Kidney epithelial cell (primary cell): ENCODE results near the gene GUF1. TPM values are rescaled to one million over a fixed set of nuclear protein-coding genes. Genes with fewer than 3 reads are reported as not detected.

Source experiments
- DNase-seq: peaks from one replicate; pipeline ENCODE4 v3.0.0-alpha.2; 2010; ENCODE audit warnings: low read depth
- H3K27me3 ChIP-seq: 2 replicates; pipeline ENCODE4 v1.6.0; 2011; ENCODE audit warnings: low read length; ENCODE audit not compliant: control insufficient read depth, insufficient read depth
- H3K36me3 ChIP-seq: 2 replicates; pipeline ENCODE4 v1.5.1; 2011; ENCODE audit warnings: low read length; ENCODE audit not compliant: control insufficient read depth, insufficient read depth
- H3K4me3 ChIP-seq: 2 replicates; pipeline ENCODE4 v1.5.1; 2011; ENCODE audit warnings: low read depth, mild to moderate bottlenecking, control low read depth, low read length
- total RNA-seq: library from RNA; depleted of rRNA; stranded (reverse); fragments of >200 nt; gene quantifications from 2 replicates; pipeline ENCODE4 v1.2.3, GENCODE V29; 2015
- TF ChIP-seq, protein P1 (sequence below): IDR thresholded peaks from 2 replicates; pipeline ENCODE4 v1.5.1; 2011; ENCODE audit warnings: mild to moderate bottlenecking, moderate library complexity, low read length, control low read depth, inconsistent platforms; ENCODE audit not compliant: insufficient read depth, poor library complexity, severe bottlenecking

The GUF1 gene
- total RNA-seq, 1 donor from 2014 or later: 27.7 TPM

DNA sequence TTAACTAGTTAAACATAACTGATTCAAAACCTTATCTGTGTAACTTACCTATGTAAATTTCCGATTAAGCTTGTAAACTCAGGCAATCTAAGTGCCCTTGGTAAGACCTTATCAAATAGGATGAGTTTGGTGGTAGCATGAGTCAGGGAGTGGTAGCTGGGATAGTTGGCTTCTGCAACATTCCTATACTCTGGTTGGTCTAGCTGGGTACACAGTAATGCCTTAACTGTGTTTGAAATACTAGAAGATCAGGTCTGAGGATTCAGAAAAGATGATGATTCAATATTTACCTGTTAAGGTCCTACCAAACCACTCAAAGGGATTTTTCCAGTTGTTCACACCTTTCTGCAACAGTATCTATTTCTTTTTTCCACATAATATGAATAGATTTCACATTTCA is 32.1 kb upstream of the GUF1 start:
- no peaks in the 10 kb centered on the region for H3K27me3 ChIP-seq
- no peak for DNase-seq
- H3K36me3 ChIP-seq: no peaks in the 10 kb centered on the region
- H3K4me3 ChIP-seq: no peak overlapping the region
- TF ChIP-seq, protein P1, sequence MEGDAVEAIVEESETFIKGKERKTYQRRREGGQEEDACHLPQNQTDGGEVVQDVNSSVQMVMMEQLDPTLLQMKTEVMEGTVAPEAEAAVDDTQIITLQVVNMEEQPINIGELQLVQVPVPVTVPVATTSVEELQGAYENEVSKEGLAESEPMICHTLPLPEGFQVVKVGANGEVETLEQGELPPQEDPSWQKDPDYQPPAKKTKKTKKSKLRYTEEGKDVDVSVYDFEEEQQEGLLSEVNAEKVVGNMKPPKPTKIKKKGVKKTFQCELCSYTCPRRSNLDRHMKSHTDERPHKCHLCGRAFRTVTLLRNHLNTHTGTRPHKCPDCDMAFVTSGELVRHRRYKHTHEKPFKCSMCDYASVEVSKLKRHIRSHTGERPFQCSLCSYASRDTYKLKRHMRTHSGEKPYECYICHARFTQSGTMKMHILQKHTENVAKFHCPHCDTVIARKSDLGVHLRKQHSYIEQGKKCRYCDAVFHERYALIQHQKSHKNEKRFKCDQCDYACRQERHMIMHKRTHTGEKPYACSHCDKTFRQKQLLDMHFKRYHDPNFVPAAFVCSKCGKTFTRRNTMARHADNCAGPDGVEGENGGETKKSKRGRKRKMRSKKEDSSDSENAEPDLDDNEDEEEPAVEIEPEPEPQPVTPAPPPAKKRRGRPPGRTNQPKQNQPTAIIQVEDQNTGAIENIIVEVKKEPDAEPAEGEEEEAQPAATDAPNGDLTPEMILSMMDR: no peak

DNA sequence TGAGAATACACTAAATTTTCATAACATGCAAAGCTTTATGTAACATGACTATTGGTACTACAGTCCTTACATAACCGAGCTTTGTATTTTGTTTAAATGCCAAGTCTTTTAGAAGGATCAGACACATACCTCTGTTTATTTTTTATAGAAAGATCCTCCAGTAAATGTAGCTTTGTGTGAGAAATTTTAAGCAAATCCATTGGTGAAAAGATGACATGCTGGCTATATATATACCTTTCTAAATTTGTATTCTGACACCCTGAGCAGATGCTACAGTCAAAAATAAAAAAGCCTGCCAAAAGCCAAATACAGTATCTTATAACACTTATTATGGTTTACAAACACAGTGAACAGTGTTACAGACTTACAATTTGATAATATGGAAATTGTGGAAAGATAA is 26.8 kb upstream of the GUF1 start, which contains the start of gene YIPF7:
Gene YIPF7, minus strand, starts transcription at position 201 of the 400 bp plus-strand sequence. CDS start 1,525 bp downstream, outside the sequence.
- no peaks in the 10 kb centered on the region for H3K27me3 ChIP-seq

DNA sequence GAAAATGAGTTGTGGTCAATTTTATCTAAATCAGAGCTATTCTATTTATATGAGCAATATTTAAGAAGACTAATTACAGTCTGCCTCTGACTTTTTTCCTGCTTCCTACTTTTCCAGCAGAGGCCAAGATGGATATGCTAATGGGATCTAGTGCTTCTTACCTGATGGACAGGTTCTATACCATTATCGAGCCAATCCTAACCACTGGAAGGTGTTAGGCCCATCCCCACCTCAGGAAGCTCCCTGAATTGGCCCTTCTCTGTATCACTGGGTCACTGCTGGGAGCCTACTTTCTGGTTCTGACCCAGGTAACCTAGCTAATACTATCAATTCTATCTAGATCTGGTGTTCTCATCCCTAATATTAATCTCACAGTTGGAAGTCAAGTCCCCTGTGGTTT is 26.2 kb upstream of the GUF1 start:
- no peaks in the 10 kb centered on the region for H3K27me3 ChIP-seq
- no peak for DNase-seq
- TF ChIP-seq, protein P1: no peak
- H3K36me3 ChIP-seq: no peaks in the 10 kb centered on the region
- H3K4me3 ChIP-seq: no peak overlapping the region

More for the DNA sequence above, 26.8 kb upstream of the GUF1 start, which contains the start of gene YIPF7:
- no peak for DNase-seq
- TF ChIP-seq, protein P1: no peak
- Histone ChIP-seq H3K36me3 (no peaks in the 10 kb centered on the region), H3K4me3 (no peak within 1 kb of the TSS)

DNA sequence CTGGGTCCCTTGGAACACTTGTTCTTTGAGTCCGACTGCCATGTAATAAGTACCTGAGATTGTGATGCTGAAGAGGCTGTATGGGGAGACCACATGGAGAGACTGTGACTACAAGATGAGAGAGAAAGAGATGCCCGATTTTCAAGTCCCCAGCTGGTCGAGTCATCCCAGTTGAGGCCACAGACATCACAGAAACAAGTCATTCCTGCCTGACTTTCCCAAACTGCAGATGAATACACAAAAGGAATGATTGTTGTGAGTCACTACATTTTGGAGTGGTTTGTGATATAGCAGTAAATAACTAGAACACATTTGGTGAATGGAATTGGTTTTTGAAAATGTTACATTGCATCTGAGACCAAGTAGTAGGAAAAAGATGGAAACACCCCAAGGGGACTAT is 17.8 kb upstream of the GUF1 start:
- TF ChIP-seq, protein P1: no peak
- H3K27me3 ChIP-seq: no peaks in the 10 kb centered on the region
- DNase-seq: no peak
- no peaks in the 10 kb centered on the region for H3K36me3 ChIP-seq
- H3K4me3 ChIP-seq: no peak overlapping the region

DNA sequence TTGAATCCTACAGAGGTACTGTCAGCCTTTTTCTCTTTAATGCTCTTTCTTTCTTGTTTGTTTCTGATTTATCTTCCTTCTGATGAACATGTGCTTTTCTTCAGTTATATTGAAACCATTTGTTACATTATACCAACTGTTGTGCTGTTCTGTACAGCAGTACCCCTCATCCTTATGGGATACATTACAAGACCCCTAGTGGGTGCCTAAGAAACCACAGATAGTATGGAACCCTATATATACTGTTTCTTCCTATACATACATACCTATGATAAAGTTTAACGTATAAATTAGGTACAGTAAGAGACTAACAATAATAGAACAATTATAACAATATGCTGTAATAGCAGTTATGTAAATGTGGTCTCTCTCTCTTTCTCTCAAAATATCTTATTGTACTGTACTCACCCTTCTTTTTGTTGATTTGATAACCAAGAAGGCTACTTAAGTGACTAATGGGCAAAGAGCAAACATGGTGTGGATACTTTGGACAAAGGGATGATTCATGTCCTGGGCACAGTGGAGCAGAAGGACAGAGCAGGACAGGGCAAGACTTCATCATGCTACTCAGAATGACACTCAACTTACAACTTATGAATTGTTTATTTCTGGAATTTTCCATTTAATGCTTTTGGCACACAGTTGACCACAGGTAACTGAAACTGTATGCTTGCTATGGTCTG is 16.1 kb upstream of the GUF1 start:
- no peak for DNase-seq
- TF ChIP-seq, protein P1: no peak
- Histone ChIP-seq H3K36me3 (no peaks in the 10 kb centered on the region), H3K27me3 (no peaks in the 10 kb centered on the region), H3K4me3 (no peak overlapping the region)

DNA sequence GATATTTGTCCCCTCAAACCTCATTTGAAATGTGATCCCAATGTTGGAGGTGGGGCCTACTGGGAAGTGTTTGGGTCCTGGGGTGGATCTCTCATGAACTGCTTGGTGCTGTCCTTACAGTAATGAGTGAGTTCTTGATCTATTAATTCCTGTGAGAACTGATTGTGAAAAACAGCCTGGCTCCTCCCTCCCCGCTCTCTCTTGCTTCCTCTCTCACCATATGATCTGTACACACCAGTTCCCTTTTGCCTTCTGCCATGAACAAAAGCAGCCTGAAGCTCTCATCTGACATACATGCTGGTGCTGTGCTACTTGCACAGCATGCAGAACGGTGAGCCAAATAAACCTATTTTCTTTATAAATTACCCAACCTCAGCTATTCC is 15.6 kb upstream of the GUF1 start:
- no peak overlapping the region for H3K4me3 ChIP-seq
- DNase-seq: no peak
- no peaks in the 10 kb centered on the region for H3K27me3 ChIP-seq
- no peaks in the 10 kb centered on the region for H3K36me3 ChIP-seq
- TF ChIP-seq, protein P1: no peak
